NB4 (cell line): ENCODE results near the gene PPIL1.
"Not testable (repeated sequence)": the region's sequence is repeated elsewhere in the genome, so short reads cannot be mapped to it uniquely, and the experiment has no call there.

Experiments
- DNase-seq: peaks from one replicate; pipeline ENCODE4 v3.0.0; 2010; ENCODE audit warnings: low read depth
- H3K4me3 ChIP-seq: one replicate; pipeline ENCODE4 v1.5.1; 2011; ENCODE audit warnings: mild to moderate bottlenecking, low read depth, low read length, moderate library complexity
- MAX ChIP-seq: IDR thresholded peaks from 2 replicates; pipeline ENCODE4 v1.6.1; 2011; ENCODE audit warnings: low read depth, low read length
- MYC ChIP-seq: IDR thresholded peaks from 2 replicates; pipeline ENCODE4 v1.6.1; 2011; ENCODE audit warnings: low read depth, low read length
- POLR2A ChIP-seq: IDR thresholded peaks from 2 replicates; pipeline ENCODE4 v1.6.1; 2011; ENCODE audit warnings: mild to moderate bottlenecking; ENCODE audit not compliant: insufficient read length; ENCODE audit errors: extremely low read depth
- TF ChIP-seq, protein P1 (sequence below): IDR thresholded peaks from one replicate; pipeline ENCODE4 v1.5.1; 2012; ENCODE audit warnings: low read depth, low read length

The PPIL1 gene

DNA sequence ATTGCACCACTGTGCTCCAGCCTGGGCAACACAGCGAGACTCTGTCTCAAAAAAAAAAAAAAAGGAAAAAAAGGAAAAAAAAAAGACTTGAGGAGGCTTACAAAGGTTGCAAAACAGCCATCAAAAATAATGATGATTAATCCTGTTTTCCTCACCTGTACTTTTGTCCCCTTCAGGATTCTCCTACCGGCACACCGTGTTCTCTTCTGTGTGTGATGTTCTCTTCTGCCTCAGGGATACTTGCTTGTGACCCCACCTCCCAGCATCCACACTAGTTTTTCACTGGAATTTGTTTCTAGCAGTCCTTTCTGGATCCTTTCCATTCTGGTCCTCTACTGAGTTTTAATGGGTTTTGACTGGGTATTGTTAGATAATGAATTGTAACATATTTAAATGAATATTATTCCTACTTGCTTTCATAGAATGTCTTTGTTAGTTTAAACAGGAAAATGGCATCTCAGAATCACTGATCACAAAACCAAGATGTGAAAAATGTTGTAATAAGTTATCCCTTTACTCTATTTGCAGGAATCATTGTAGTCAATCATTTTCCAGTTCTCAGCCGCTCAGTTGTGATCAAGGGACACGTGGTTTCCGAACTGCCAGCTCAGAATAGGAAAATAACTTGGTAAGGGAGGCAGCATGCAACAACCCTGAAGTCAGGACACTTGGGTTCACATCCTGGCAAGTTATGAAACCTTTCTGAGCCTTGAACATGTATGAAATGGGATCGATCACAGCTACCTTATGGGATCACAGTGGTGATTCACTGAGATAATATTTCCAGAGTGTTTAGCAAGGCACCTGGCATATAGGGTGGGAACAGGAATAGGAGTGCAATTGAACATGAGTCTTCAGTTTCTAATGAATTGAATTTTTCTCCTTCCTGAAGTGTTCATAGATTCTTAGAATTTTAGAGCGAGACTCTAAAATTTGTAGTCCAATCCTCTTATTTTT is 19.7 kb upstream of the PPIL1 start:
- DNase-seq: no peak
- no peak overlapping the region for H3K4me3 ChIP-seq
- TF ChIP-seq MAX (no peak), POLR2A (no peak), MYC (no peak)
- TF ChIP-seq, protein P1, sequence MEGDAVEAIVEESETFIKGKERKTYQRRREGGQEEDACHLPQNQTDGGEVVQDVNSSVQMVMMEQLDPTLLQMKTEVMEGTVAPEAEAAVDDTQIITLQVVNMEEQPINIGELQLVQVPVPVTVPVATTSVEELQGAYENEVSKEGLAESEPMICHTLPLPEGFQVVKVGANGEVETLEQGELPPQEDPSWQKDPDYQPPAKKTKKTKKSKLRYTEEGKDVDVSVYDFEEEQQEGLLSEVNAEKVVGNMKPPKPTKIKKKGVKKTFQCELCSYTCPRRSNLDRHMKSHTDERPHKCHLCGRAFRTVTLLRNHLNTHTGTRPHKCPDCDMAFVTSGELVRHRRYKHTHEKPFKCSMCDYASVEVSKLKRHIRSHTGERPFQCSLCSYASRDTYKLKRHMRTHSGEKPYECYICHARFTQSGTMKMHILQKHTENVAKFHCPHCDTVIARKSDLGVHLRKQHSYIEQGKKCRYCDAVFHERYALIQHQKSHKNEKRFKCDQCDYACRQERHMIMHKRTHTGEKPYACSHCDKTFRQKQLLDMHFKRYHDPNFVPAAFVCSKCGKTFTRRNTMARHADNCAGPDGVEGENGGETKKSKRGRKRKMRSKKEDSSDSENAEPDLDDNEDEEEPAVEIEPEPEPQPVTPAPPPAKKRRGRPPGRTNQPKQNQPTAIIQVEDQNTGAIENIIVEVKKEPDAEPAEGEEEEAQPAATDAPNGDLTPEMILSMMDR: no peak

- H3K4me3 ChIP-seq: not testable (repeated sequence)
These were observed 16.6 kb upstream of the PPIL1 start for GRCh38 chr6:36891153-36891552.

GRCh38 chr6:36890112-36890663 is 15.6 kb upstream of the PPIL1 start:
- TF ChIP-seq MYC (no peak), MAX (no peak), POLR2A (no peak)
- TF ChIP-seq, protein P1: no peak
- no peak overlapping the region for H3K4me3 ChIP-seq
- no peak for DNase-seq

More at GRCh38 chr6:36891153-36891552, 16.6 kb upstream of the PPIL1 start:
- DNase-seq: not testable (repeated sequence)

DNA sequence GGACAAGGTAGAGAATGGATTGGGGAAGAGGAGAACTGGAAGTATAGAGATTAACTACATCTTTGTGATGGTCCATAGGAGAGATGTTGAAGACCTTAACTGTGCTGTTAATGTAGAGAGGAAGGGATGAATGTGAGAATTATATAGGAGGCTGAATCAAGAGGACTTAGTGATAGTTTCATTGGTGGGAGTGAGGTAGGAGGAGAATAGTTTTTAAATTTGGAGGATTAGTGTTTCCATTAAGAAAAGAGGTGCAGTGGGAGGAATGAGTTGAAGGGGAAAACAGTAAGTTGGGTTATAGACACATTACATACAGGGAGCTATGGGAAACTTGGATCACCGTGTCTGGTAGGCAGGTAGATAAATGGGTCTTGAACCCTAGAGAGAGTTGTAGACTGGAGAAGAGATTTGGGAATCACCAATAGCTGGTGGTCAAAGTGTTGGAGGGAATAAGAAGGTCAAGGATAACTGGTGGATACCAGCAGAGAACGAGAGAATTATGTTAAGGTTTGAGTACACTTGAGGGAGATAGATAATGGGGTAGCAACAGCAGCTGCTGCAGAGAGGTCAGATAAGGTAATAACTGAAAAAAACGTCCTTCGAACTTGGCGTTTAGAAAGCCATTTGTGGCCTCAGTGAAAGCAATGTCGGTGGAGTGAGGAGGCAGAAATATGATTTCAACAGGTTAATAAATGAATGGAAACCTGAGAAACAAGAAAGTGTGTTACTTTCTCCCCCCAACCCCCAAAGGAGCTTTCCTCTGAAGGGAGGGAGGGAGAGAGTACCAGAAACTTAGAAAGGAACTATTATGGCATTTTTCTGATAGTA is 14.3 kb upstream of the PPIL1 start:
- TF ChIP-seq POLR2A: no peak
- no peak for TF ChIP-seq MAX
- no peak overlapping the region for H3K4me3 ChIP-seq
- DNase-seq: no peak

DNA sequence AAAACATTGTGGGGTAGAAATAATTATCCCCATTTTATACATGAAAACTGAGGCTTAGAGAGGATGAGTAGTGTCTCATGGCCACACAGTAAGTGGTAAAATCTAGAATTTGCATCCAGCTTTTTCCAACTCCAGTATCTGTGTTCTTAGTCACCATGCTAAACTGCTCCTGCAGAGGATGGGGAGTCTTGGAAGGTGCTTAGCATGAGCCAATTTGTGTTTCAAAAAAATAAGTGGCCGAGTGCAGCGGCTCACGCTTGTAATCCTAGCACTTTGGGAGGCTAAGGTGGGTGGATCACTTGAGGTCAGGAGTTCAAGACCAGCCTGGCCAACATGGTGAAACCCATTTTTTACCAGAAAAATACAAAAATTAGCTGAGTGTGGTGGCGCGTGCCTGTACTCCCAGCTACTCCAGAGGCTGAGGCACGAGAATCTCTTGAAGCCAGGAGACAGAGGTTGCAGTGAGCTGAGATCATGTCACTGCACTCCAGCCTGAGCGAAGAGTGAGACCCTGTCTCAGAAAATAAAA is 13.6 kb upstream of the PPIL1 start:
- no peak overlapping the region for H3K4me3 ChIP-seq
- DNase-seq: no peak
- TF ChIP-seq POLR2A: no peak

DNA sequence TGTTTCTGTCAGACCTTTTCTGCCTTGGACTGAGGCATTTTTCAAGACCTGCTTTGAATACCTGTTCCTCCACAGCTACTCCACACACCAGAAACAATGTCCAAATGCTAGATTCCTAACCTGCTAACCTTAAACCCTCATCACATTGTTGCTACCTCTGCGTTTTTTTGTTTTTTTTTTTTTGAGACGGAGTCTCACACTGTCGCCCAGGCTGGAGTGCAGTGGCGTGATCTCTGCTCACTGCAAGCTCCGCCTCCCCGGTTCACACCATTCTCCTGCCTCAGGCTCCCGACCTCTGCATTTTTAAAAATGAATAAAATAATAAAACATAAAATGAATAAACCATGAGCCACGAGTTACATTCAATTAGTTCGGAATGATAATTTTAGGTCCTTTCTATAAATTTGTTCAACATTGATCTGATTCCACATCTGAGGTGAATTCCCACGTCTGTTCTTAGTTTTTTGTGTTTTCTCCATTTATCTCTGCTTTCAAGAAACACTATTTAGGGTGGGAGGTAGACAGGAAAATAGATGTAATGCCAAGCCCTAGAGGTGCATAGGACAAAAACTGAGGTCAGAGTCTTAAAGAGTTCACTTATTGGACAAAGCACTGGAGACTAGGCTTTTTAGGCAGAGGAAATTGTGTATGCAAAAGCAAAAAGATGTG is 12.5 kb upstream of the PPIL1 start:
- DNase-seq: no peak
- TF ChIP-seq MYC (no peak), MAX (no peak), POLR2A (no peak)
- TF ChIP-seq, protein P1: no peak
- peak overlapping the region; percentile 75 for H3K4me3 ChIP-seq
